ENCODE data around the gene RXRA. TPM values are rescaled to one million over a fixed set of nuclear protein-coding genes. Genes with fewer than 3 reads are reported as not detected.

The RXRA gene
- total and polyA plus RNA-seq, 2 of the 13 experiments (the other 11 are each of a cell fraction or from before 2014, with no cell fraction given) = 18.9 to 29.2 TPM

GRCh38 chr9:134376386-134377142, 50.3 kb downstream of the RXRA start (continued):
- no peak for TF ChIP-seq ZBTB2 (CRISPR knock-in tag; IDR thresholded peaks at IDR 0.05; ENCODE audit: low read depth)
- no peak for TF ChIP-seq PHF5A (CRISPR knock-in tag; IDR thresholded peaks at IDR 0.05; ENCODE audit: low read depth, unreplicated experiment)
- TF ChIP-seq POLR2G (IDR thresholded peaks at IDR 0.05; ENCODE audit: low read depth, low read length) = no peak
- no peak for TF ChIP-seq ZBTB8A (CRISPR knock-in tag; IDR thresholded peaks at IDR 0.05; ENCODE audit: borderline replicate concordance, low read depth)
- TF ChIP-seq KDM1A (CRISPR knock-in tag; IDR thresholded peaks at IDR 0.05) = no peak
- peak; percentile 32; the same call in 1 of the 2 replicates for TF ChIP-seq ZFP41 (CRISPR knock-in tag; IDR thresholded peaks at IDR 0.05; ENCODE audit: borderline replicate concordance)
- no peak for TF ChIP-seq TRIM24 (CRISPR knock-in tag; IDR thresholded peaks at IDR 0.05)
- no peak for TF ChIP-seq ZNF710 (CRISPR knock-in tag; IDR thresholded peaks at IDR 0.05; ENCODE audit: borderline replicate concordance)
- TF ChIP-seq LCORL (IDR thresholded peaks at IDR 0.05) = no peak
- peak; percentile 69 for TF ChIP-seq LCORL (CRISPR knock-in tag; IDR thresholded peaks at IDR 0.05)
- no peak for TF ChIP-seq HNF1A (IDR thresholded peaks at IDR 0.05; ENCODE audit: low read depth)
- TF ChIP-seq HNF1A (CRISPR knock-in tag; IDR thresholded peaks at IDR 0.05; ENCODE audit: borderline replicate concordance) = 0 out of 2 replicates have a peak, but pooled peaks have one; percentile 20
- no peak for TF ChIP-seq FLYWCH1 (CRISPR knock-in tag; IDR thresholded peaks at IDR 0.05)
- peak; percentile 47 for TF ChIP-seq TEAD3 (CRISPR knock-in tag; optimal IDR thresholded peaks at IDR 0.05; ENCODE audit: borderline replicate concordance)
- TF ChIP-seq SUZ12 (IDR thresholded peaks at IDR 0.05; ENCODE audit: low read depth, low read length) = no peak
- peak; percentile 95 for TF ChIP-seq HNRNPL (IDR thresholded peaks at IDR 0.05; ENCODE audit: low read depth, low read length)
- TF ChIP-seq KLF6 (CRISPR knock-in tag; IDR thresholded peaks at IDR 0.05) = 0 out of 2 replicates have a peak, but pooled peaks have one; percentile 11
- no peak for TF ChIP-seq SRF (IDR thresholded peaks at IDR 0.05; ENCODE audit: low read depth, low read length)
- TF ChIP-seq MIER3 (CRISPR knock-in tag; IDR thresholded peaks at IDR 0.05; ENCODE audit: borderline replicate concordance) = no peak
- TF ChIP-seq BORCS8-MEF2B (CRISPR knock-in tag; IDR thresholded peaks at IDR 0.05) = peak; percentile 52; the same call in 1 of the 2 replicates
- TF ChIP-seq YEATS2 (CRISPR knock-in tag; IDR thresholded peaks at IDR 0.05; ENCODE audit: borderline replicate concordance) = no peak
- peak; percentile 75 for TF ChIP-seq RXRA (CRISPR knock-in tag; IDR thresholded peaks at IDR 0.05)
